Measurements from ENCODE around the gene CLDN1.

The CLDN1 gene

DNA sequence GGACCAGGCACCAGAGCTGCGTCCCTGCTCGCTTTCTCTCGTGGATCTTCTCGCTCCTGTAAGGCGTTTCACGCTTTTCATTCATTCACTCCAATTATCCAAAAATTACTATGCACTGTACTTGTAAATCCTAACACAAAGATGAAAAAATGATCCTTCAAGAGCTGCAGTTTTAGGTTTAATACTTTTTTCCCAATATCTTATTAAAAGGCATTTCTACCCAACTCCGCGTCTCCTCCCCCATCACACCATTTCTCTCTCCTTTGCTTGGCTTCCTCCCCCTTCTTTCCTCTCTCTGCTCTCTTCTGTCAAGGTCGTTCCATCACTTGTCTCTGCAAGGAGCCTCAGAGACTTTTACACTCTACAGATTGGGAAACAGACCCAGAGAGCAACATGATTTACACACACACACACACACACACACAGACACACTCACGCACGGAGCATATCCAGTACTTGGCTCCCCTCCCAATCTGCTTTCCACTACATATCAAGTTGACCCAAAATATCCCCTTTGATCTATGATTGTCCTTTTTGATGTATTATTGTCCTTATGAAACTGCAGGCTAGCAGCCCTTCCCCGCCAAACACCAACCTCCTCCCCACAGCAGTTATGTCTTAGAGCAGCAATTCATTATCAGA is 479 bp upstream of the CLDN1 start:
- intact Hi-C loops (cut with micrococcal nuclease), result loop anchor here (2.0 to 5.0 kb wide), 3 partner anchors 90 to 355 kb away; partner anchors contain the start of gene P3H2
- Mint-ChIP-seq H3K4me1 (ENCODE audit: low read depth) (peaks cover 24% of the 10 kb centered on the region), H3K36me3 (ENCODE audit: low read depth) (no peaks in the 10 kb centered on the region), H3K4me3 (peak overlapping the region; percentile 72), H3K27me3 (peaks cover 63% of the 10 kb centered on the region), H3K27ac (peak overlapping the region; percentile 79), H3K9me3 (no peaks in the 10 kb centered on the region)

DNA sequence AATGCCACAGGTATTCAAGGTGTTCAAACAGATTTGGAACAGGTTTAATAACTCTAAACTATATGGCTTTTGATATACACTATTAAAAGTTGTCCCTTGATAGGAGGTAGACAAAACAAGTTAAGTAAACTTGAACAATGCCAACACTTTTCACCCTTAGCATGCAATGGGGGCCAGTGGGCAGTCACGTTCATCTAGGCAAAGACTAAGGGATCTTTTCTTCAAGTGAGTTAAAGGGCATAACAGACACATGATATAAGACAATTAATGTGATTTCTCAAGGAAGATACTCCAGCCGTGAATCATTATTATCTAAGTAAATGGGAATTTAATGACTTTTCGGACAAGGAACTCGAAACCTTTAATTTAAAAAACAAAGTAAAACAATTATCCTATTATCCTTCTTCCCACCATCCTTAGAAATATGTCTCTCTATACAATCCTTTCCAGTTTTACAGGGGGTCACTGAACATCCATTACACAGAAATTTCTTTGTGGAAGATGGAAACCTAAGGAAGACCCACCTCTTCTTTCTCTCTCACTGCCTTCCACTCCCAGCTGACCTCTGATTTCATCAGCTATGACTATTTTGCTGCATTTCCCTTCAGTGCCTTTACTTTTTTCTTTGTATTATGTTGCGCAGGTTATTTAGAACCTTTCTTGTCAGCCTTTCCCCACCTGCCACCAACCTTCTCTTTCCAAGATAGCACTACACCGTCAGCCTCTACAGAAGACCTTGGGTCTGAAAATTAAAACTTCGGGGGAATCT is 1.5 kb downstream of the CLDN1 start:
- Mint-ChIP-seq H3K9me3 (no peaks in the 10 kb centered on the region), H3K27ac (no peak overlapping the region), H3K36me3 (ENCODE audit: low read depth) (no peaks in the 10 kb centered on the region), H3K4me3 (no peak overlapping the region), H3K27me3 (peaks cover 50% of the 10 kb centered on the region), H3K4me1 (ENCODE audit: low read depth) (peaks cover 24% of the 10 kb centered on the region)
- intact Hi-C loops (cut with micrococcal nuclease), result loop anchor here (5.0 kb wide), 2 partner anchors 198 to 353 kb away; partner anchors contain the start of gene P3H2

DNA sequence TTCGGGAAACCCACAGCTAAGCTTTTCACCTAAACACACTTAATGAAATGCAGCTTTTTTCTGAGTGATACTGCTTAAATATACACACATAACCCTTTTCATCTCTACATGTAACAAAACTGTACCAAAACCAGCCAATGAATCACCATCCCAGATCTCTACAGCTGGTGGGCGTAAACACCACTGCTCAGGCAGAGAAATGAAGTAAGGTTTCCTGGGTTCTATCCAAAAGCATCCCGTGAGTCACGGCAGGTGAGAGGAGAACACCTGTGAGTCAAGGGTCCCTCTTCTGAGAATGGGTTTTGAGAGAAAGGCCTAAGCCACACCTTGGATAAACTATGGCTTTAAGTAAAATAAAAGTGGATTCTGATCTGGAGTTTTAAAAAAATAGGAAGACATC is 2.6 kb downstream of the CLDN1 start:
- H3K36me3 Mint-ChIP-seq (ENCODE audit: low read depth), result no peaks in the 10 kb centered on the region
- H3K4me3 Mint-ChIP-seq, result no peak overlapping the region
- H3K4me1 Mint-ChIP-seq (ENCODE audit: low read depth), result peaks cover 24% of the 10 kb centered on the region
- intact Hi-C loops (cut with micrococcal nuclease), result loop anchor here (5.0 kb wide), 2 partner anchors 197 to 352 kb away; partner anchors contain the start of gene P3H2
- no peak overlapping the region for H3K27ac Mint-ChIP-seq
- peaks cover 44% of the 10 kb centered on the region for H3K27me3 Mint-ChIP-seq
- H3K9me3 Mint-ChIP-seq, result no peaks in the 10 kb centered on the region

DNA sequence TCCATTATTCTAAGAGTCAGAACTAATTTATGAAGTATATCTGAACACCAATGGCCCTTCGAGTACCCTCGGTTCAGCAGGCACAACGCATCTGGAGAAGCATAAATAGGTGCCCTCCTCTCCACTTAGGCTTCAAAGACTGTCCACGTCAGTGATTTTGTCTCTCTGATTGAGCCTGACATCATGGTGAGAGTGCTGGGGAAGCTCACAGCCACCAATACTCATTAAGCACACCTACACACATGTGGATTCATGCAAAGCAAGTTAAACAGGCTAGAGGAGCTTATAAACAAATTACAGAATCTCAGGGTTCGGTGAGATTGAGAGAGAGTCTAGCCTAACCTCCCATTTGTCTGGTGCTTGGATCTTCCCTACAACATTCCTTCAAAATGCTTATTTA is 3.6 kb downstream of the CLDN1 start:
- Mint-ChIP-seq H3K27ac (no peak overlapping the region), H3K4me1 (ENCODE audit: low read depth) (peaks cover 23% of the 10 kb centered on the region), H3K27me3 (peaks cover 44% of the 10 kb centered on the region), H3K4me3 (no peak overlapping the region), H3K36me3 (ENCODE audit: low read depth) (no peaks in the 10 kb centered on the region), H3K9me3 (no peaks in the 10 kb centered on the region)
- intact Hi-C loops (cut with micrococcal nuclease), result no loop called here

DNA sequence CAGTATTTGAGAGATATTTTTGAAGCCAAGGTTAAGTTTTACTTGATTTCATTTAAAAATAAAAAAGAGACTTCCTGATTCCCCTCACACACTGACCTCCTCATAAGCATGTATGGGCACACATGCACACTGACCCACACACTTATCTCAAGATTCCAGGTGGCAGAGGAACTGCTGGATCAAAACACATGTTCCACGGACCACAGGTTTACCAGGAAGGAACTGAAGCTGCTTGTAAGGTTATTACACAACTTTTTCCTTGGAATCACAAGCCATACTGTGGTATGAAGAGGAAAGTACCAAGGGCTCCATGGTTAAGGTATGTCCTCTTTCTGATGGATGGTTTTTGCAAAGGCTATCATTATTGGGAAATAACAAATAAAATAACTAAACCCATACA is 7.5 kb downstream of the CLDN1 start:
- intact Hi-C loops (cut with micrococcal nuclease), result no loop called here

DNA sequence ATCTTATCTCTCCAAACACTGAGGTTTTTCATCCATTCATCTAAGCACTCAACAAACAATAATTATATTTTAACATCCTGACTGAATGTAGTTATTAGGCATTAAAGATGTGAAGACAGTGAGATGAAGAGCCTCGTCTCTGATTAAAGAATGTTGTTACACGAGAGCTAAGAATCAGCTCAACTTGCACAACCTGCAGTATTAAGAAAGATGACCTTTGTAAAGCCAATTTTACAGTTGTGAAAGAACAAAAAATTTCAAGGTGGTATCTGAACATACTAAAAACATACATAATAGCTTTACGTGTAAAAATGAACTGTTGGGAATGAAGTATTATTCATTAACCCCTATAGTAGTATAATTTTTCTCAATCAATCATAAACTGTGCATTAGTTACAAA is 12.8 kb downstream of the CLDN1 start:
- Mint-ChIP-seq H3K9me3 (no peaks in the 10 kb centered on the region), H3K4me3 (no peak overlapping the region), H3K27me3 (peaks cover 12% of the 10 kb centered on the region), H3K36me3 (ENCODE audit: low read depth) (no peaks in the 10 kb centered on the region), H3K27ac (no peak overlapping the region), H3K4me1 (ENCODE audit: low read depth) (no peaks in the 10 kb centered on the region)
- intact Hi-C loops (cut with micrococcal nuclease), result no loop called here

More for the DNA sequence above, 7.5 kb downstream of the CLDN1 start:
- no peaks in the 10 kb centered on the region for H3K9me3 Mint-ChIP-seq
- H3K27ac Mint-ChIP-seq, result no peak overlapping the region
- H3K36me3 Mint-ChIP-seq (ENCODE audit: low read depth), result no peaks in the 10 kb centered on the region
- no peak overlapping the region for H3K4me3 Mint-ChIP-seq
- no peaks in the 10 kb centered on the region for H3K4me1 Mint-ChIP-seq (ENCODE audit: low read depth)
- peaks cover 22% of the 10 kb centered on the region for H3K27me3 Mint-ChIP-seq

DNA sequence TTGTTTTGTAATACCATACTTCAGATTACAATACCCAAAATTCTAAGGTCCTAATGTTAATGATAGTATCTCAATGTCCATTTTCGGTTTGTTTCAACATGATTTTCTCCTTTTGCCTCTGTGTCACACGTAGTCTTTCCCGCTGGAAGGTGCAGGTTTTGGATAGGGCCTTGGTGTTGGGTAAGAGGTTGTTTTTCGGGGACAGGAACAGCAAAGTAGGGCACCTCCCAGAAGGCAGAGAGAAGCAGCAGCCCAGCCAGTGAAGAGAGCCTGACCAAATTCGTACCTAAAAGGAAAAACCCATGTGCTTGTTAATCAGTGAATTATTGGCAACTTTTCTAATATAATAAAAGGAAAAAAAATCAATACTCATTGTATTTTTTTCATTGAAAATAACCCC is 14.1 kb downstream of the CLDN1 start:
- Mint-ChIP-seq H3K27me3 (peaks cover 13% of the 10 kb centered on the region), H3K9me3 (no peaks in the 10 kb centered on the region), H3K27ac (no peak overlapping the region), H3K4me3 (no peak overlapping the region), H3K4me1 (ENCODE audit: low read depth) (no peaks in the 10 kb centered on the region), H3K36me3 (ENCODE audit: low read depth) (no peaks in the 10 kb centered on the region)
- intact Hi-C loops (cut with micrococcal nuclease), result no loop called here

DNA sequence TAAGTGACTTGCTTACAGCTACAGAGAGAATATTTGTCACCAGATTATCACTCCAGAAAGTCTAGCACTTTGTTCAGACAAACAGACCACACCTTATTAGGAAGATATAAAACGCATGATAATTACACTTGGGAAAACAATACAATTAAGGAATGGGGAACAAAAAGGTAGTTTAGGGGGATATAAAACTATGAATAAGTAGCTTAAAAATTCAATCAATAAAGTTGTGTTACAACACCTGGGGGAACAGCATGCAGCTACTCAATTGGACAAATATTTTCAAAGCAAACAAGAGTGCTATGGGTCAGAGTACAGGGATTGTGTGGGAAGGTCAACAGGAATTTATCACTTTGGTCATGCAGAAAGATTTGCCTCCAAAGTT is 15.1 kb downstream of the CLDN1 start:
- Mint-ChIP-seq H3K9me3 (no peaks in the 10 kb centered on the region), H3K4me3 (no peak overlapping the region), H3K27ac (no peak overlapping the region), H3K36me3 (ENCODE audit: low read depth) (no peaks in the 10 kb centered on the region), H3K27me3 (peaks cover 11% of the 10 kb centered on the region), H3K4me1 (ENCODE audit: low read depth) (peaks cover under 1% of the 10 kb centered on the region)
- intact Hi-C loops (cut with micrococcal nuclease), result no loop called here

DNA sequence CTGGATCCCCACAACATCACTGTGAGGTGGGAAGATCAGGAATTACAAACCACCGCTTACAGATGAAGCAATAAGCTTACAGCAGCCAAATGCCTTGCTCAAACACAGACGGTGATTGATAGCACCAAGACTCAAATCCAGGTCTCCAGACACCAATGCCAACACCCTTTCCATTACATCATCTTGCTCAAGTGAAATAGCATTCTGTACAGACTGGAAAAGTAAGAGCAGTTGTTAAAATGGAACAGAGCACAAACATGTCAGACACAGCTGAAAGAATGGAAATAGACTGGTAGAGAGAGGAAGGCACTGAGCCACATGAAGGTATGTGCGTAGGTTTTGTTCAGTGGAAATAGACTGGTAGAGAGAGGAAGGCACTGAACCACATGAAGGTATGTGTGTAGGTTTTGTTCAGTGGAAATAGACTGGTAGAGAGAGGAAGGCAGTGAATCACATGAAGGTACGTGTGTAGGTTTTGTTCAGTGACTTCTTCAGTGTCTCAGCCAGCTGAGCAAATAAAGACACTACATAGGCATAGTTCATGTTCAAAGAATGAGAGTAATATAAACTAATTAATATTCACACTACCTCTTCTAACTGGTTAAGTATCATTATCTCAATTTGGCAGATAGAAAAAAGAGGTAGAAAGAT is 15.6 kb downstream of the CLDN1 start:
- Mint-ChIP-seq H3K9me3 (no peaks in the 10 kb centered on the region), H3K27me3 (peaks cover 11% of the 10 kb centered on the region)

DNA sequence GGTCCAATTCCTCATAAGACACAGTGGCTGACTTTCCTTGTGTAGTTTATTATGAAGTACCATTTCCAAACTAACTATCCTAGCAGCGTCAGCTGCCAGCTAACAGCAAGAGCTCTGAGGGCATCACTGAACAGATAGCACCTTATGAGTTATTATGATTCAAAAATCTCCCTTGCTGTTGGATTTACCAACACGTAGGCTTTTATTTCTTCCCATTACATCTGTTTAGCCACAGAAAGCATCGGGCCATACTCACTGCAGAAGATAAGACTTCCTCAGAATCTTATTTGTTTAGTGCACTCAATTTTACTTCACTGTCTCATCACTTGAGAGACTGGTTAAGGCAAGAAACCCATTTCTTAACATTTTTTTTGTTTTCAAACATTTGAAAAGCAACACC is 16.2 kb downstream of the CLDN1 start:
- Mint-ChIP-seq H3K9me3 (no peaks in the 10 kb centered on the region), H3K27me3 (peaks cover 11% of the 10 kb centered on the region), H3K36me3 (ENCODE audit: low read depth) (no peaks in the 10 kb centered on the region), H3K4me3 (no peak overlapping the region), H3K27ac (no peak overlapping the region), H3K4me1 (ENCODE audit: low read depth) (peaks cover 11% of the 10 kb centered on the region)
- intact Hi-C loops (cut with micrococcal nuclease), result no loop called here

More for the DNA sequence above, 15.6 kb downstream of the CLDN1 start:
- peaks cover 5% of the 10 kb centered on the region for H3K4me1 Mint-ChIP-seq (ENCODE audit: low read depth)
- intact Hi-C loops (cut with micrococcal nuclease), result no loop called here
- no peaks in the 10 kb centered on the region for H3K36me3 Mint-ChIP-seq (ENCODE audit: low read depth)
- H3K27ac Mint-ChIP-seq, result no peak overlapping the region
- no peak overlapping the region for H3K4me3 Mint-ChIP-seq

DNA sequence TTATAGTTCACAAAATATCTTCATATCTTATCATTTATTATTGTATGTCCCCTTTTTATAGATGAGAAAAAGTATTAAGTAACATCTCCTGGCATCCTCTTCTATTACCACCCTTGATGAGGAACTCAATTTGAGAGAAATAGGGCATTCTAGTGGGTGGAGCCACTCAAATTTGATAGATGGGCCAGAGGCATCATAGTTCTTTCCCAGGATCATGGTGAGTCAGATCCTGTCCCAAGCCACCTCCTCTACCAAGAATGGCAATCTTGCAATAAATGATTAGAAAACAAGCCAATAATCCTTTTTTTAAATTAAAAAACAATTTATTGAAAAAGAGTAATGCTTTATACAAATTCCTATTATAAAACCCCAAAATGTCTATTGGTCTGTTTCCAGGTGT is 16.8 kb downstream of the CLDN1 start:
- no peaks in the 10 kb centered on the region for H3K9me3 Mint-ChIP-seq
- no peak overlapping the region for H3K4me3 Mint-ChIP-seq
- intact Hi-C loops (cut with micrococcal nuclease), result no loop called here
- no peak overlapping the region for H3K27ac Mint-ChIP-seq
- H3K36me3 Mint-ChIP-seq (ENCODE audit: low read depth), result no peaks in the 10 kb centered on the region
- H3K27me3 Mint-ChIP-seq, result peaks cover 13% of the 10 kb centered on the region
- peaks cover 12% of the 10 kb centered on the region for H3K4me1 Mint-ChIP-seq (ENCODE audit: low read depth)

DNA sequence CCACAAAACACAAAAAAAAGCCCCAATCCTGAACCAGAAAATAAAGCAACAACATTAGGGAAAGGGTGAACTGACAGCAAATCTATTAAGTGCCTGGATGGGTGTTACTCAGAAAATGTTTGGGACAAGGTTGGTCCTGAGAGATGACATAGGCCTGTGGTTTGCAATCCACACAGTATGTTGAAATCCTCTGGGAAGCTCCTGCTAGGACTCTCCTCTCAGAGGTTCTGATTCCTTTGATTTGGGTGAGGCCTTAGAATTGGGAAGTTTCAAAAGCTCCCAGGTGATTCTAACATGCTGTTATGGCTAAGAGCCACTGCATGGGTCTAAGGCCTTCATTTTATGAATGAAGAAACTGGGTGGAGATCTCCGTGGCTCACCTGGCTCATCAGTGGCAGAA is 18.4 kb downstream of the CLDN1 start:
- intact Hi-C loops (cut with micrococcal nuclease), result no loop called here
- H3K36me3 Mint-ChIP-seq (ENCODE audit: low read depth), result no peaks in the 10 kb centered on the region
- H3K4me1 Mint-ChIP-seq (ENCODE audit: low read depth), result peaks cover 12% of the 10 kb centered on the region
- no peaks in the 10 kb centered on the region for H3K9me3 Mint-ChIP-seq
- peaks cover 18% of the 10 kb centered on the region for H3K27me3 Mint-ChIP-seq
- no peak overlapping the region for H3K4me3 Mint-ChIP-seq
- H3K27ac Mint-ChIP-seq, result no peak overlapping the region

DNA sequence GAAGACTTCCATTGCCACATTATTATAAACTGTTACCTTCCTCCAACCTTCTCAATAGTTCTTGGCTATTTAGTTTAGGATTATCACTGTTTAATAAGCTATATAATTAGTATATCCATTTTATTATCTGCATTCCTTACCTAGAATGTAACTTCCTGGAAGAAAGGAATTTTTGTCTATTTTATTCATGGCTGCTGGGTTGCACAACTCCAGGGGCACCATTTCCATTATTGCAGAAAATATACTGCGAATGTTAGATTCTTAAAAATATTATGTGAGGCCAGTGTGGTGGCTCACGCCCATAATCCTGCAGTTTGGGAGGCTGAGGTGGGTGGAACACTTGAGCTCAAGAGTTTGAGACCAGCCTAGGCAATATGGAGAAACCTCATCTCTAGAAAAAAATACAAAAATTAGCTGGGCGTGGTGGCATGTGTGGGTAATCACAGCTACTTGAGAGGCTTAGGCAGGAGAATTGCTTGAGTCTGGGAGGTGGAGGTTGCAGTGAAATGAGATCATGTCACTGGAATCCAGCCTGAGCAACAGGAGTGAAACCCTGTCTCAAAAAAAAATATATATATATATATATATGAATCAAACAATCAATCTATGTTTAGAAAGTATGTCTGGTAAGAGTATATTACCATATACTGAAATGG is 19.9 kb downstream of the CLDN1 start:
- H3K27ac Mint-ChIP-seq, result no peak overlapping the region
- intact Hi-C loops (cut with micrococcal nuclease), result no loop called here
- no peak overlapping the region for H3K4me3 Mint-ChIP-seq

DNA sequence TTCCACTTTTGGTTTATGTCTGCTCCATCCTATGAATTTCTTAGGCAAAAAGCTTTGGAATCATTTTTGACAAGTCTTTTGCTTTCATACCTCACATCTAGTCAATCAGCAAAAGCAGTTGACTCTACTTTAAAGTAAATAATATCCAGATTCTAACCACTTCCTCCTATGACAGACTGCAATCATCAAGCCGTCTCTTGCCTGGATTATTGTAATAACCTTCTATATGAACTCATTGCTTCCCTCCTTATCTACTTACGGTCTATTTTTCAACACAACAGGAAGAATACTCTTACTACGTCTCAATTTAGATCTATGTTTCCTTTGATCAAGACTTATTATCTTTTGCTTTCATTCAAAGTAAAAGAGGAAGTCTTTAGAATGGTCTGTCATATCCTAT is 20.7 kb downstream of the CLDN1 start:
- Mint-ChIP-seq H3K36me3 (ENCODE audit: low read depth) (no peaks in the 10 kb centered on the region), H3K27me3 (peaks cover 11% of the 10 kb centered on the region), H3K4me1 (ENCODE audit: low read depth) (peaks cover 12% of the 10 kb centered on the region), H3K9me3 (no peaks in the 10 kb centered on the region), H3K4me3 (peak overlapping the region; percentile 64), H3K27ac (no peak overlapping the region)
- intact Hi-C loops (cut with micrococcal nuclease), result no loop called here

More for the DNA sequence above, 19.9 kb downstream of the CLDN1 start:
- H3K9me3 Mint-ChIP-seq, result no peaks in the 10 kb centered on the region
- peaks cover 16% of the 10 kb centered on the region for H3K27me3 Mint-ChIP-seq
- no peaks in the 10 kb centered on the region for H3K36me3 Mint-ChIP-seq (ENCODE audit: low read depth)
- H3K4me1 Mint-ChIP-seq (ENCODE audit: low read depth), result peaks cover 12% of the 10 kb centered on the region

All from dendritic cell treated with granulocyte-macrophage colony-stimulating factor and Interleukin-4, amounts not matched to agents 40 ng/mL and 50 ng/mL, for 4 days (primary cell).